ENCODE results near the gene OPCML.

OPCML gene

GRCh38 chr11:133503776-133504175 lies 28.5 kb downstream of the OPCML start:
- no peak overlapping the region for H3K27ac ChIP-seq (ENCODE audit: low read length)
- TF ChIP-seq EZH2phosphoT487 (IDR thresholded peaks at IDR 0.05; ENCODE audit: low read length) (no peak), EZH2 (optimal IDR thresholded peaks at IDR 0.05; ENCODE audit: low read depth, low read length) (no peak)
- TF ChIP-seq, protein P1, sequence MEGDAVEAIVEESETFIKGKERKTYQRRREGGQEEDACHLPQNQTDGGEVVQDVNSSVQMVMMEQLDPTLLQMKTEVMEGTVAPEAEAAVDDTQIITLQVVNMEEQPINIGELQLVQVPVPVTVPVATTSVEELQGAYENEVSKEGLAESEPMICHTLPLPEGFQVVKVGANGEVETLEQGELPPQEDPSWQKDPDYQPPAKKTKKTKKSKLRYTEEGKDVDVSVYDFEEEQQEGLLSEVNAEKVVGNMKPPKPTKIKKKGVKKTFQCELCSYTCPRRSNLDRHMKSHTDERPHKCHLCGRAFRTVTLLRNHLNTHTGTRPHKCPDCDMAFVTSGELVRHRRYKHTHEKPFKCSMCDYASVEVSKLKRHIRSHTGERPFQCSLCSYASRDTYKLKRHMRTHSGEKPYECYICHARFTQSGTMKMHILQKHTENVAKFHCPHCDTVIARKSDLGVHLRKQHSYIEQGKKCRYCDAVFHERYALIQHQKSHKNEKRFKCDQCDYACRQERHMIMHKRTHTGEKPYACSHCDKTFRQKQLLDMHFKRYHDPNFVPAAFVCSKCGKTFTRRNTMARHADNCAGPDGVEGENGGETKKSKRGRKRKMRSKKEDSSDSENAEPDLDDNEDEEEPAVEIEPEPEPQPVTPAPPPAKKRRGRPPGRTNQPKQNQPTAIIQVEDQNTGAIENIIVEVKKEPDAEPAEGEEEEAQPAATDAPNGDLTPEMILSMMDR (IDR thresholded peaks at IDR 0.05; ENCODE audit: low read length) = no peak
- no peak overlapping the region for H2AFZ ChIP-seq (ENCODE audit: low read length)
- no peak for DNase-seq
- no peaks in the 10 kb centered on the region for H3K4me1 ChIP-seq (ENCODE audit: low read length)
- H3K36me3 ChIP-seq (replicated peaks; ENCODE audit: insufficient read depth, low read length) = no peaks in the 10 kb centered on the region
- no peaks in the 10 kb centered on the region for H3K9me3 ChIP-seq (replicated peaks; ENCODE audit: insufficient read depth, low read length)
- no peaks in the 10 kb centered on the region for H3F3A ChIP-seq (ENCODE audit: insufficient read depth, low read length)
- H3K9ac ChIP-seq (ENCODE audit: low read length) = no peak overlapping the region
- H3K27me3 ChIP-seq (replicated peaks; ENCODE audit: insufficient read depth, low read length) = no peaks in the 10 kb centered on the region
- H3K4me2 ChIP-seq (ENCODE audit: low read depth, low read length) = no peak overlapping the region
- no peak overlapping the region for H3K4me3 ChIP-seq (ENCODE audit: low read length)
- H3K79me2 ChIP-seq (ENCODE audit: low read length) = no peaks in the 10 kb centered on the region
- no peaks in the 10 kb centered on the region for H3K9me2 ChIP-seq (replicated peaks; ENCODE audit: insufficient read depth, low read length)
- no peaks in the 10 kb centered on the region for H4K20me1 ChIP-seq (ENCODE audit: insufficient read depth, low read length)

DNA sequence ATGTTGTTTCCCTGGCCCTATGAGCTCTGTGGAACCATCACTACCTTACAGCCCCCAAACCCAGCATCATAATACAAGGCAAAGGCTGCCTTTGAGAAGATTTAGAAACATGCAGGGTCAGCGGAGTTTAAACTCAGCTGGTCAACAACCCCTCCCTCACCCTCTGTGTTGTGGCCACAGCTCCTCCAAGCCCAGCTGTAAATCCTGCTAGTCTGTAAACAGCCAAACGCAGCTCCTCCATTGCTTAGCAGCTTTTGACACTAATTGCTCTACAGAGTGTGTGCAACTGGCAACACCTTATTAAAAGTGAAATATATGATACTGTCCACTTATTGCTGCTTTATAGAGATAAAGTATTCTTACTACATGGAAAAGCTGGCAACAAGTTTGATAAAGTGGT lies 29.1 kb downstream of the OPCML start:
- Histone ChIP-seq H3K27ac (ENCODE audit: low read length) (no peak overlapping the region), H3K4me3 (ENCODE audit: low read length) (no peak overlapping the region), H3K27me3 (replicated peaks; ENCODE audit: insufficient read depth, low read length) (no peaks in the 10 kb centered on the region), H3K9me3 (replicated peaks; ENCODE audit: insufficient read depth, low read length) (no peaks in the 10 kb centered on the region), H3K9me2 (replicated peaks; ENCODE audit: insufficient read depth, low read length) (no peaks in the 10 kb centered on the region), H4K20me1 (ENCODE audit: insufficient read depth, low read length) (no peaks in the 10 kb centered on the region), H3K9ac (ENCODE audit: low read length) (no peak overlapping the region), H3K36me3 (replicated peaks; ENCODE audit: insufficient read depth, low read length) (no peaks in the 10 kb centered on the region), H3F3A (ENCODE audit: insufficient read depth, low read length) (no peaks in the 10 kb centered on the region), H3K79me2 (ENCODE audit: low read length) (no peaks in the 10 kb centered on the region), H3K4me2 (ENCODE audit: low read depth, low read length) (no peak overlapping the region), H2AFZ (ENCODE audit: low read length) (no peak overlapping the region), H3K4me1 (ENCODE audit: low read length) (no peaks in the 10 kb centered on the region)
- DNase-seq = no peak
- no peak for TF ChIP-seq EZH2 (optimal IDR thresholded peaks at IDR 0.05; ENCODE audit: low read depth, low read length)
- TF ChIP-seq, protein P1 (IDR thresholded peaks at IDR 0.05; ENCODE audit: low read length) = no peak
- TF ChIP-seq EZH2phosphoT487 (IDR thresholded peaks at IDR 0.05; ENCODE audit: low read length) = no peak

GRCh38 chr11:133501643-133502539 lies 30.4 kb downstream of the OPCML start:
- H3K9ac ChIP-seq (ENCODE audit: low read length) = no peak overlapping the region
- H3K4me1 ChIP-seq (ENCODE audit: low read length) = no peaks in the 10 kb centered on the region

DNA sequence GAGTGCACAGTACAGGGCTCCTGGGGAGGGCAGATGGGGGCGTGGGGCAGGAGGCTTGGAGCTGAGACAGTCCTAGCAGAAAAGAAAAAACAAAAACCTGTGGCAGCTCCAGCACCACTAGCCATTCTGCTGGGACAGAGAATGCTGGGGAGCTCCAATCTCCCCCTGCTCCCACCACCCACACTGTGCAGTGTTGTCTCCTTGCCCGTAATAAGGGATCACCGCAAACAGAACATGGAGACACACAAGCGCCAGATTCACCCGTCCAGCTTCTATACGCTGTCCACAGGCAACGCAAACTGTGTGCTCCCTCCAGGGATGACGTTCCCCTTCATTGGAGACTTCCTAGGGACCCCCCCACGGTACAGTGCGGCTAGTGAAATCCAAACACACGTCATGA lies 31.4 kb downstream of the OPCML start:
- Histone ChIP-seq H3K4me3 (ENCODE audit: low read length) (no peak overlapping the region), H3K27ac (ENCODE audit: low read length) (no peak overlapping the region), H4K20me1 (ENCODE audit: insufficient read depth, low read length) (no peaks in the 10 kb centered on the region), H3K4me1 (ENCODE audit: low read length) (no peaks in the 10 kb centered on the region), H3K79me2 (ENCODE audit: low read length) (no peaks in the 10 kb centered on the region), H3K9ac (ENCODE audit: low read length) (no peak overlapping the region), H2AFZ (ENCODE audit: low read length) (no peak overlapping the region), H3K4me2 (ENCODE audit: low read depth, low read length) (no peak overlapping the region), H3K9me3 (replicated peaks; ENCODE audit: insufficient read depth, low read length) (no peaks in the 10 kb centered on the region), H3K36me3 (replicated peaks; ENCODE audit: insufficient read depth, low read length) (no peaks in the 10 kb centered on the region), H3K27me3 (replicated peaks; ENCODE audit: insufficient read depth, low read length) (no peaks in the 10 kb centered on the region), H3F3A (ENCODE audit: insufficient read depth, low read length) (no peaks in the 10 kb centered on the region), H3K9me2 (replicated peaks; ENCODE audit: insufficient read depth, low read length) (no peaks in the 10 kb centered on the region)
- DNase-seq = no peak
- no peak for TF ChIP-seq EZH2phosphoT487 (IDR thresholded peaks at IDR 0.05; ENCODE audit: low read length)
- TF ChIP-seq, protein P1 (IDR thresholded peaks at IDR 0.05; ENCODE audit: low read length) = no peak
- TF ChIP-seq EZH2 (optimal IDR thresholded peaks at IDR 0.05; ENCODE audit: low read depth, low read length) = no peak

More at GRCh38 chr11:133501643-133502539, 30.4 kb downstream of the OPCML start:
- Histone ChIP-seq H4K20me1 (ENCODE audit: insufficient read depth, low read length) (no peaks in the 10 kb centered on the region), H3K9me2 (replicated peaks; ENCODE audit: insufficient read depth, low read length) (no peaks in the 10 kb centered on the region), H3K9me3 (replicated peaks; ENCODE audit: insufficient read depth, low read length) (no peaks in the 10 kb centered on the region), H3K27me3 (replicated peaks; ENCODE audit: insufficient read depth, low read length) (no peaks in the 10 kb centered on the region), H3K36me3 (replicated peaks; ENCODE audit: insufficient read depth, low read length) (no peaks in the 10 kb centered on the region), H3K4me2 (ENCODE audit: low read depth, low read length) (no peak overlapping the region), H3K4me3 (ENCODE audit: low read length) (no peak overlapping the region), H3K79me2 (ENCODE audit: low read length) (no peaks in the 10 kb centered on the region), H3K27ac (ENCODE audit: low read length) (no peak overlapping the region), H3F3A (ENCODE audit: insufficient read depth, low read length) (no peaks in the 10 kb centered on the region), H2AFZ (ENCODE audit: low read length) (no peak overlapping the region)
- no peak for DNase-seq
- no peak for TF ChIP-seq EZH2phosphoT487 (IDR thresholded peaks at IDR 0.05; ENCODE audit: low read length)
